HG03469 (cell line): ENCODE measurements around the gene ALDH5A1.
A peak's percentile ranks its signal among the peaks of the same experiment; 100 is the strongest.

Experiments
- ATAC-seq: cut with Tn5 transposase; IDR thresholded peaks from one replicate; pipeline ENCODE4 v1.9.1; 2021; ENCODE audit warnings: mild to moderate bottlenecking, moderate library complexity, moderate number of reproducible peaks; ENCODE audit not compliant: unreplicated experiment

The ALDH5A1 gene

DNA sequence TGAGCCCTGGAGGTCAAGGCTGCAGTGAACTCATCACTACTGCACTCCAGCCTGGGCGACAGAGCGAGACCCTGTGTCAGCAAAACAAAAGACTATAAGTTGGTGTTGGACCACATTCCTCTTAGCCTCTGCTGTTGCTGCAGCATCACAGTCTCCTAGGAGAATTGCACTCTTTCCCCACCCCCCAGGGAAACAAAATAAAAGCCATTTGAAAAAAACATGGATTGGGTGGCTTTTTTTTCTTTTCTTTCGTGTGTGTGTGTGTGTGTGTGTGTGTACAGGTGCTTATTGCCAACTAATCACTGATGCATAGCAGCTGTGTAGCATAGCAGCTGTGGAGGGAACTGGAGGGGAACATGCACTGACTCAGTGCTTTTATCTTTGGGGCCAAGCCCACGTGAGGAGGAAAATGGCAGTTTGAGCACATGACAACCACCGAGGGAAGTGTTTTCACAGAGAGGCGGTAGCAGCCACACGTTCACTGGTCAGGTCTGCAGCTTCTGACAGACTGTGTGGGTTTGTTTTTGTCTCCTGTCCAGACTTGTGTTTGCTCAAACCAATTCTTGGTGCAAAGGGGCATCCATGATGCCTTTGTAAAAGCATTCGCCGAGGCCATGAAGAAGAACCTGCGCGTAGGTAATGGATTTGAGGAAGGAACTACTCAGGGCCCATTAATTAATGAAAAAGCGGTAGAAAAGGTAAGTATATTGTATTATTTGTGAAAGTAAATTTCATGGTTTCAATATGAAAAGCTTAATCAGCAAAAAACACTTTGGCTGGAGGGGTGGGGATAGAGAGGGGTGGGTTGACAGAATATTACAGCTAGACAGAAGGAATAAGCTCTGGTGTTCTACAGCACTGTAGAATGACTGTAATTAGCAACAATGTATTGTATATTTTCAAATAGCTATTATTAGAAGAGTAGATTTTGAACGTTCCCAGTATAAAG is 27.7 kb downstream of the ALDH5A1 start:
- peak; percentile 56 for ATAC-seq

DNA sequence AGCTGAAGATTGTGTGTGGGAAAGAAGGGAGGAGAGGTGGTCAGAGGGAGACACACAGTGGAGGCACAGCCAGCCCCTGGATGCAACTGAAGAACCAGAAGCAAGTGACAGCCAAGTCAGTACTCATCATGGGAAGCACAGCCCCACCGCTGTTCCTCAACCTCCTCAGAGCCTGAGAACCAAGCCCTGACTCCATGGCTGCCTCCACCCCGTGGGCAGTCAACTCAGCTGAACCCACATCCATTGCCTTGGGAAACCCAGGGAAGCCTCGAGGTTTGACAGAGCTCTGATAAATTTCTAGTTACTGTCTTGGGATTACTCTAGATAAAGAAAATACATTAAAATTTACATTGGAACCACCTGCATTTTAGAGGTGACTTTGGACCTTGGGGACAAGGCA is 29.6 kb downstream of the ALDH5A1 start:
- ATAC-seq = no peak

DNA sequence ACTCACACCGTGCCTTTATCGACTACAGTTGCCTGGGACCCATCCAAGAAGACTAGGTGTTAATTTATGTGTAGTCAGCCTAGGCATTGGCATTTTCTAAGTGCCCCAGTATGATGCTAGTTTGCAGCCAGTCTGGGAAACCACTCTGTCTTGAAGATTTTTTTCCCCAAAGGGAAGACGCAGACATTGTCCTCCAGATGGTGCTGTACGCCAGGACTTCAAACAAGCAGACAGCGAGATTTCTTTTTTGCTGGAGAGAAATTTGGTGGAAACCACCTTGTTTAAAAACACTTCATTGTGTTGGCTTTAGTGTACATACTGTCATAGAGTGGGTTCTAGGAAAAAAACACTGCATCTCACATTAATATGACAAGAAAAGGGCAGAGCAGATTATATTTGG is 30.0 kb downstream of the ALDH5A1 start:
- no peak for ATAC-seq

DNA sequence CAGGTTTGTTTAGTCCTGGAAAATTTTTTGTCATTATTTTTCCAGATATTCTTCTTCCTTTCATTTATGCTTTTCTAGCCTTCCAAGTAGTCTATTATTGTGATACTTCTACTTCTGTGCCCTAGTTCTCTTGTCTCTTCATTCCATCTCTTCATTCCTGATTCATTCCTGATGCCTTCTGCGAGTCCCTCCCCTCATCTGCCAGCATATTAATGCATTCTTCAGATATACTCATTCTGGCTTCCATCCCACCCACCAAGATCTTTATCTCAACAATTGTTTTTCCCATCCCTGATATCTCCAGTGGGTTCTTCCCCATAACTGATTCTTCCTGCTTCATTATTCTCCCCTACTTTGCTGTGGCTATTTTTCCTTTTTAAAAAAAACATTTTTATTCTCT is 35.2 kb downstream of the ALDH5A1 start:
- no peak for ATAC-seq

DNA sequence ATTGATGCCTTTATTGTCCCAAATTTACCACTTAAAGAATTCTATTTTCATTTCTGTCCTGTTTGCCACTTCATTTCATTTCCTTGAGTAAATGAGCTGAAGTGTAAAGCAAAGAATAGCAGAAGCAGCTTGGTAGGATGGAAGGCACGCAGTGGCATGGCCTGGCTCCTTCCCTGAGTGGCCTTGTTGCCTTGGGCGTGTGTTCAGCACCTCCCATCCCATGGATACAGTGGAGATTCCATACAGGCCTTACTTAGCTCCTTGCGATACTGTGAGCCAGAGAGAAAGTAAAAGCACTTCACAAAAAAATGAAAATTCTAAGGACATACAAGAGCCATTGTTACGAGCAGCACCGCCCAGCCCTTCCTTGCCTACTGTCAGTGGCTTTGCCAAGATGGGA is 39.6 kb downstream of the ALDH5A1 start:
- no peak for ATAC-seq

DNA sequence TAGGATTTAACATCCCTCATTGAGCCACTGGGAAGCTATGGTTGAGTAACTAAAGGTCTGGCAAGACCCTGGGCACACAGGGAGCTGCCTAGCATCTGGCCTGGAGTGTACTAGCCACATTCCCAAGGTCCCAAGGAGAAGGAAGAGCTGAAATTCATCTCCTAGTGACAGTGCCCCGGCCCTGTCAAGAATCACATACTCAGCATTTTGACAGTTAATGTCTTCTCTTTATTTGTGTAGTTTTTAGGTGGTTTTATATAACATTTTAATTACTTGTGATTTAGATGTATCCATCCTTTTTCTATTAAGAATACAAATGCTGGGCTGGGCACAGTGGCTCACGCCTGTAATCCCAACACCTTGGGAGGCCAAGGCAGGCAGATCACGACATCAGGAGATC is 40.4 kb downstream of the ALDH5A1 start:
- ATAC-seq = no peak

DNA sequence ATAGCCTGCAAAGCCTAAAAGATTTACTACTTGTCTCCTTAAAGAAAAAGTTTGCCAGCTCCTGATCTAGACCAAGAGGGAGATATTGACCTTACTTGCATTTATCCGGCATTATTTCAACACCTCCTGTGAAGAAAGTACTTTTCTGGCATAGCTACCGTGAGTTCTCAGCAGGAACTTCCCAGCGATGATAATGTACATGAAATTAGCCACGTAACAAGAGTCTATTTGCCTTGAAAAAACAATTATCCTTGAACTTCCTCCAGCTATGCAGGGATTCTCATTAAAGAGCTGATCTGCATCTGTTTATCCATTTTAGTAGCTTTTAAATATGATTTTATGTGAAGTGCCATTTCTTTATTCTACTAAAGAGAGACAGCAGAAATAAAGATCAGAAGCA is 41.7 kb downstream of the ALDH5A1 start:
- no peak for ATAC-seq

DNA sequence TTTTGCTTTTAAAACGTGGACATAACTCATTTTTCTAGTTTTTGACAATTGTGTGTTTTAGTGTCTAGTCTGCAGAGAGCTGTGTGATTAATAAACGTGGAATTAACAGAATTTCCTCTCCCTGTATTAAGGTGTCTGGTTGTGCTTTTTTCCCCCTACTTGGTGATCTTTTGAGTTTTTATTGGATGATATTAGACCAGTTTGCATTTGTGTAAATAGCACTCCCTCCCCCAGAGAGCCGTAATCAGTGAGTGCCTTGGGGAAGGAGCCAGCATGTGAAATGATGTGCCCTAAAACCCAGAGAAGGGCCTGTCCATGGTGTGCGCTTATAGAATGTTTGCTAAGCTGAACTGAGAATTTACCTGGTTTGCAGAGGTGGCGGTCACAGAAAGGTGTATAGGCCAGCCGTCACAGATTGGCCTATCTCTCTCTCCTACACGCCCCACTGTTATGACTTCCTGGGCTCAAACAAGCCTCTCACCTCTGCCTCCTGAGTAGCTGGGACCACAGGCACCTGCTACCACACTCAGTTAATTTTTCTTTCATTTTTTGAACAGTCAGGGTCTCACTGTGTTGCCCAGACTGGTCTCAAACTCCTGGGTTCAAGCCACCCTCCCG is 42.4 kb downstream of the ALDH5A1 start:
- no peak for ATAC-seq

DNA sequence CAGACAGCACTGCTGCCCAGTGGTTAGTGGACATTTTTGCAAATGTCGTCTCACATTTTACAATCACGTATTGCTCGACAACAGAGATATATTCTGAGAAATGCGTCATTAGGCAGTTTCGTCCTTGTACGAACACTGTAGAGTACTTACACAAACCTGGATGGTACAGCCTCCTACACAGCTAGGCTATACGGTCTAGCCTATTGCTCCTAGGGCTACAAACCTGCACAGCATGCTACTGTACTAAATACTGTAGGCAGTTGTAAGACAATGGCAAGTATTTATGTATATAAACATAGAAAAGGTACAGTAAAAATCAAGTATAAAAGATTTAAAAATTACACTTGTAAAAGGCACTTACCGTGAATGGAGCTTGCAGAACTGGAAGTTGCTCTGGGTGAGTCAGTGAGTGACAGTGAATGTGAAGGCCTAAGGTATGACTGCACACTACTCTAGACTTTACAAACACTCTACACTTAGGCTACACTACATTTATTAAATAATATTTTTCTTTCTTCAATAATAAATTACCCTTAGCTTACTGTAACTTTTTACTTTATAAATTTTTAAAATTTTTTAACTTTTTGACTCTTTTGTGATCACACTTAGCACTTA is 43.1 kb downstream of the ALDH5A1 start:
- ATAC-seq = no peak

DNA sequence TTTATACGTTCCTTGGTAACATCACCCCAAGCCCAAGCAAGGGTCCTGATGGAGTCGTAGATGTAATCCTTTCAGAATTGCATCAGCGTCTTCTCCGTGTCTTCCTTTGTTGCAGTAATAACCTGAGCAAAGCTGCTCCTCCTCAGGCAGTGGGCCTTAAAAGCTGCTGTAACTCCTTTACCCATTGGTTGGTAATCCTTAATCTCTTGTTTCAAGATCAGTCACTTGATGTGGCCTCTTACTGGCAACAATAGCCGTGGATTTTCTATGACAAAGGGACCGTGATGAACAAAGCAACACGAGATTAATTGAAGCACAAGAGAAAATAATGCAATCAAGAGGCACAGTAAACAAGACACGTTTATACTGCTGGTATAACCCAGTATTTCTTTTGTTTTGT is 44.6 kb downstream of the ALDH5A1 start:
- no peak for ATAC-seq

DNA sequence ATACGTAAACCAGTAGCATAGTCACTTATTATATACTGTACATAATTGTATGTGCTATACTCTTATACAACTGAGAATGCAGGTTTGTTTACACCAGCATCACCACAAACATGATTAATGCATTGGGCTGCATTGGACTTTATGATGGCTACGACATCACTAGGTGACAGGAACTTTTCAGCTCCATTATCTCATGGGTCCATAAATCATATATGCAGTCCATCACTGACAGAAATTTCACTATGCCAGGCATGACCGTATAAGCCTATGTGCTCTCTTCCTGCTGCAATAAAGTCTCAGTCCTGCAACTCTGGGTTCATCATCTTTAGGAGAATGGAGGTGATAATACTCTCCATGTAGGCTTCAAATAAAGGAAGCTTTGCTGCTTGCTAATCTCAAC is 45.4 kb downstream of the ALDH5A1 start:
- no peak for ATAC-seq

DNA sequence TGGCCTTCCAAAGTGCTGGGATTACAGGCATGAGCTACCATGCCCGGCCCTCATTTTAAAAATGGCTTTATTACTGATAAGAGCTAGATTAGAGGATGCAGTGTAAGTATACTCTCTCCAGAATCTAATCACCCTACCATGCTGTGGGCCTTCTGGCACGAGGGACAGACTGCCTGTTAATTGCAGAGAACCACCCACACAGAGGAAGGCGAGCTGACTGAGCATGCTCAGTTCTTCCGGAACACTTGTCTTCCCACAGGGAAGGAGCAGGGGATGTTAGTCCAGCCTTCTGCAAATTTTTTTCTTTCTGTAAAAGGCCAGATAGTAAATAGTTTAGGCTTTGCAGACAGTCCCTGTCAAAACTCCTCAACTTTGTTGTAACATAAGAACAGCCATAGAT is 48.9 kb downstream of the ALDH5A1 start:
- no peak for ATAC-seq

DNA sequence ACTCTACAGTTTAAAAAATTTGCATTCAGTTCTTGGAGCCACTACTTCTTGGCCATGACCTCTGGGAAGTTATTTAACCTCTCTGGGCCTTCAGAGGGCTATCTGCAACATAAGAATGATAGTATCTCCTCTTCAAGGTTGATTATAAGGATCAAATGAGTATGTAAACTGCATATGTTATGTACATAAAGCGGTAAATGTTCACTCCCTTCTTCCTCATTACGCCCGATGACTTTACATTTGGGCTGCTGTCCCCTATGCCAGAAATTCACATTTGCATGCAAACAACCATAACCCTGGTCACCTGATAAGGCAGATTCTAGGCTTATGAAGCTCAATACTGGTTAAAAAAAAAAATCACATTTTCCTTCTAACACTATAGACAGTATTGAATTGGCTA is 50.4 kb downstream of the ALDH5A1 start:
- no peak for ATAC-seq

DNA sequence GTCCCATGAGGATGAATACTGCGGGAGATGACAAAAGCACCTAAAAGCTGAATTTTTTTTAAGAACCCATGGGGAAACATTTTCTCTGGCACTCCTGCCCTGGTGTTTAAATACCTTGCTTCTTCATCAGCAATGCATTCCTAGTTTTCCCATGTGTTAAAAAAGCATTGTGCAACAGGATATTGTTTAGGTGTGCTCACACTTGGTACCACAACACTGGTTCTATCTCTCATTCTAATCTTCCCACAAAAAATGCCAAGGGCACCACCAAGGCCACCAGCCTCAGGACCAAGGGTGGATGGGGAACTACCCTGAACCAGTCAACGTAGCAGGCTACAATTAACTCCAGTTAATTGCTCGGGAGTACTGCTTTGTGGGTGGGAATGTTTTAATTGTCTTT is 50.9 kb downstream of the ALDH5A1 start:
- ATAC-seq = no peak

DNA sequence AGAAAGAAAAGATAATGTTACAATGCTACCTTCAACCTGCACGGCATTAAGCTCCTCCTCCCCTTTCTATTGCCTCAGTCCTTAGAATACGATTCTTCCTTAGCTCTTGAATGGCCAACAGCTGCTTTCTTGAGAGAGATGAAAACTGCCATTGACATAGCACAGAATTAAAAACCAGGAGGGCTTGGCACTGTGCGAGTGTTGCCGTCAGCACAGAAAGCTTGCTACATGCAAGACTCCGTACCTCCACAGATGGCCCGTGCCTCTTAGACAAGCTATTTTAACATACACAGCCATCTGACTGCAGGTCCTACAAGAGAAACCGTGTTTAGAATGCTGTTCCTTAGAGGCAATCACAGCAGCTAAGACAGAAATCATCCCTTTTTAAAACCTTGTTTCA is 51.7 kb downstream of the ALDH5A1 start:
- ATAC-seq = no peak

DNA sequence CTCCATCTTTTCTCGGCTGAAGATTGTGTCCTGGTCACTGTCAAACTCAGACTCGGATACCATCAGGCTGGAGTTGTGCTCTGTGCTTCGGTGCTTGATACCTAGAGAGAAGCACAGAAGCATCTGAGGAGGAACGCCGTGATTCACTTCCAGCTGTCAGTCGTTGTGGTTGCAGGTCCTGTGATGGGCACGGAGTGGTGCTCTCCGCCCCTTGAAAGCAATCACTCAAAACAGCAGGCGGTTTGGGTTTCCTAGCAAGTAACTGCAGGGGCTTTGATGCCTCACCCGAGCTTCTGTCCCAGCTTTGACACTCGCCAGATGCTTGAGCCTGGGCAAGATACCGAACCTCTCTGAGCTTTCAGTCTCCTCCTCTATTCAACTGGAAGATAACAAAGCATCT is 52.5 kb downstream of the ALDH5A1 start:
- no peak for ATAC-seq

DNA sequence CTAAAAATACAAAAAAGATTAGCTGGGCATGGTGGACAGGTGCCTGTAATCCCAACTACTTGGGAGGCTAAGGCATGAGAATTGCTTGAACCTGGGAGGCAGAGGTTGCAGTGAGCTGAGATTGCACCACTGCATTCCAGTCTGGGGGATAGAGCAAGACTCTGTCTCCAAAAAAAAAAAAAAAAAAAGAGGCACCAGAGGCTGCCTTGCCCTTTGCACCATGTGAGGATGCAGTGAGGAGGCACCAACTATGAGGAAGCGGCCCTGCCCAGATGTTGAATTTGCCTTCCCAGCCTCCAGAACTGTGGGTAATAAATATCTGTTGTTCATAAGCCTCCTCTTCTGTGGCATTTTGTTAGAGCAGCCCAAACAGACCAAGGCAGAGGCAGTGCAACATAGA is 54.4 kb downstream of the ALDH5A1 start:
- no peak for ATAC-seq

DNA sequence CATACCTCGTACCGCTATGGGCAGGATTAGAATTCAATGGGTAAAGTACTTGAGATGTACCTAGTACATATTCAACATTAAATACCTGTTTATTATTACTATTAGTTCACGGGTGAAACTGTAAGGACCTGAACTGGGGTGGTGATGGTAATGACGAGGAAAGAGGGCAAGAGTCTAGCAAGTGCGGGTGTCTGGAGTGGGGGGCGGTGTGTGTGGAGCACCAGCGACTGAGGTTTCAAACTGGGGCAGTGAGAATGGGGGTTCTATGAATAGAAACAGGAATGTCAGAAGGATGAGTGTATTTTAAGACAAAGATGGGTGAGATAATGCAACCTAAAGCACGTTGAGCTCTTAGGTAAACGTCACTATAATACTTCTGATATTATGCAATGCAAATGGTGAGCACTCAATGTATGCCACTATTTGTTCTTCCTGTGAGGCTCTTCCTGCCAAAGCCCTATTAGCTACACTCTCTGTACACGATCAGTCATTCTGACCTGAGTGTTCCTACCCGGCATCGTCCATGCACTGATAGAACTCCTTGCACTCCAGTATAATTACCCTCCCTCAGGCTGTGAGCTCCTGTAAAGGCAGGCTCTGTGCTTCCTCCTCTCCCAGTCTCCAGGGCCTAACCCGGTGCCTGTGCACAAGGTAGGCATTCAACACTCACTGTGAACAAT is 55.0 kb downstream of the ALDH5A1 start:
- no peak for ATAC-seq

DNA sequence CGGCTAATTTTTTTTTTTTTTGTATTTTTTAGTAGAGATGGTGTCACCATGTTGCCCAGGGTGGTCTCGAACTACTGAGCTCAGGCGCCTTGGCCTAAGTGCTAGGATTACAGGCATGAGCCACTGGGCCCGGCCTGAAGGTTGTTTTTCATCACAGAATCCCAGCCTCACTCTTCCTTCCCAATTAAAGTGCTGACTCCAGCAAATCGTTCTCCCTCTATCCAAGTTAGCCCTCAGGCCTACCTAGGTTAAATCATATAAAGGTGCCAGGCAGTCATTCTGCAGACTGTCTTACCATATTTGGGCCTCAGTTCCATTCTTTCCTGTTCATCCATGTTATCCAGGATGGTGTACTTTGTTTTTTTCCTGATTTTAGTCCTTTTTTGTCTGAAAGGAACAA is 56.4 kb downstream of the ALDH5A1 start:
- ATAC-seq = no peak

DNA sequence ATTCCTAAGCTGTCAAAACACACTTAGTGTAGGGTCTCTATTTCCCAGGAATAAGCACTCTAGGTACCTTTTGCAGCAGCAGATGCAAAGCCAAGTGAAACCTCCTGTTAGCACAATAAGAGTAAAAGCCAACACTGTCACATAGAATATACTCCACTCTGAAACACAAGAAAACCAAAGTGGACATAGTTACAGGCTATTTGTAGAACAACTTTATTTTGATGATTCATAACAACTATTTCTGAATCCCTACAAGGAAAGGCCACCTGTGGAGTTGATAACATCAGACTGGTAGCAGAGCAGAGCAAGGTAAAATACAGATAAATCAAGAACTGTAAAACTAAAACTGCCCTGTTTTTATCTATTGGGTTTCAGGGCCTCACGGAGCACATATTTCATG is 59.7 kb downstream of the ALDH5A1 start:
- no peak for ATAC-seq

DNA sequence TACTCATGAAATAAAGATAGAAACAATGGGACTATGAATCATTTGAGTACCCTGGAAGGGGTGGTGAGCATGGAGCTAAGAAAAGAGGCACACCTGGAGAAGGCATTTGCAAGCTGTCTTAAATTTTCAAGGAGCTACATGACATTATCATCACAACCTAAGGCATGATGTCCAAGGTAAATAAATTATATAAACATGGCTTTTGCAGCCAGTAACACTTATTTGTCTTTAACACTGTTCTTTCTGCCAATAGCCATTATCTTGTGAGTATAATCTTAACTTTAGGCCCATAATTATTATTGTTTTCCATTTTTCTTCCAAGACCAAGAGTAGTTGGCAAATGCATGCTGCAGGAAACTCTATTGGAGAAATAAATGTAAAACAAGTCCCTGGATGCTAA is 63.7 kb downstream of the ALDH5A1 start:
- ATAC-seq = no peak
